ENCODE results near the gene WNK3. TPM values are rescaled to one million over a fixed set of nuclear protein-coding genes. Genes with fewer than 3 reads are reported as not detected.
"Not testable (repeated sequence)": the region's sequence is repeated elsewhere in the genome, so short reads cannot be mapped to it uniquely, and the experiment has no call there.

WNK3 gene
- 1.1 TPM for polyA plus RNA-seq (2013, experiment 1 of 2; ENCODE audit: insufficient read length)
- polyA plus RNA-seq (2013, experiment 2 of 2; ENCODE audit: insufficient read length): 1.3 TPM

- peak; percentile 89 for DNase-seq
Observed at GRCh38 chrX:54357414-54358377, at the start of gene WNK3. Gene WNK3, minus strand, starts transcription at chrX:54358046.

- DNase-seq: no peak
Observed at GRCh38 chrX:54407266-54407665, 49.4 kb upstream of the WNK3 start.

GRCh38 chrX:54397113-54397512 is 39.3 kb upstream of the WNK3 start:
- DNase-seq: peak; percentile 1

GRCh38 chrX:54386314-54386713 is 28.5 kb upstream of the WNK3 start:
- peak; percentile 4 for DNase-seq

GRCh38 chrX:54384661-54385060 is 26.8 kb upstream of the WNK3 start:
- not testable (repeated sequence) for DNase-seq

GRCh38 chrX:54359408-54359807 is 1.6 kb upstream of the WNK3 start:
- no peak for DNase-seq

- DNase-seq: peak; percentile 74
Observed at GRCh38 chrX:54358424-54359211, 772 bp upstream of the WNK3 start.

- DNase-seq: no peak
Observed at GRCh38 chrX:54352677-54353076, 5.2 kb downstream of the WNK3 start.

GRCh38 chrX:54337383-54337782 is 20.5 kb downstream of the WNK3 start:
- DNase-seq: not testable (repeated sequence)

GRCh38 chrX:54325077-54325476 is 32.8 kb downstream of the WNK3 start:
- DNase-seq: no peak

GRCh38 chrX:54320067-54320466 is 37.8 kb downstream of the WNK3 start:
- DNase-seq: no peak

GRCh38 chrX:54306379-54306778 is 51.5 kb downstream of the WNK3 start:
- DNase-seq: no peak

GRCh38 chrX:54301516-54301915 is 56.3 kb downstream of the WNK3 start:
- DNase-seq: no peak

GRCh38 chrX:54294306-54294705 is 63.5 kb downstream of the WNK3 start:
- DNase-seq: no peak

- DNase-seq: no peak
Observed at GRCh38 chrX:54292755-54293154, 65.1 kb downstream of the WNK3 start.

- DNase-seq: no peak
Observed at GRCh38 chrX:54291758-54292157, 66.1 kb downstream of the WNK3 start.

- DNase-seq: no peak
Observed at GRCh38 chrX:54288968-54289367, 68.9 kb downstream of the WNK3 start.

- DNase-seq: no peak
Observed at GRCh38 chrX:54288277-54288676, 69.6 kb downstream of the WNK3 start.

- DNase-seq: no peak
Observed at GRCh38 chrX:54281676-54282075, 76.2 kb downstream of the WNK3 start.

- no peak for DNase-seq
Observed at GRCh38 chrX:54280466-54280865, 77.4 kb downstream of the WNK3 start.

- no peak for DNase-seq
Observed at GRCh38 chrX:54271664-54272063, 86.2 kb downstream of the WNK3 start.

- peak; percentile 23 for DNase-seq
Observed at GRCh38 chrX:54248309-54248708, 109.5 kb downstream of the WNK3 start.

GRCh38 chrX:54246866-54247265 is 111.0 kb downstream of the WNK3 start:
- peak; percentile 23 for DNase-seq

All from fibroblast of skin of back (primary cell).